ENCODE measurements around the gene EMC9.

The EMC9 gene

GRCh38 chr14:24185026-24185425, 43.6 kb upstream of the EMC9 start:
- Histone ChIP-seq H3K79me2 (no peaks in the 10 kb centered on the region), H3K36me3 (ENCODE audit: control insufficient read depth, insufficient read depth, low read length) (no peaks in the 10 kb centered on the region), H3K4me2 (ENCODE audit: low read length) (no peak overlapping the region), H2AFZ (no peak overlapping the region), H3K27me3 (ENCODE audit: control insufficient read depth, insufficient read depth, low read length) (no peaks in the 10 kb centered on the region), H3K9me3 (ENCODE audit: control insufficient read depth, low read length) (no peaks in the 10 kb centered on the region), H3K4me3 (ENCODE audit: low read depth, low read length) (no peak overlapping the region), H3K4me1 (peaks cover 11% of the 10 kb centered on the region), H3K27ac (no peak overlapping the region), H3K9ac (no peak overlapping the region)
- no peak for TF ChIP-seq CTCF (IDR thresholded peaks at IDR 0.05)

- Histone ChIP-seq H3K9ac (no peak overlapping the region), H3K79me2 (no peaks in the 10 kb centered on the region), H3K27me3 (ENCODE audit: control insufficient read depth, insufficient read depth, low read length) (no peaks in the 10 kb centered on the region), H3K4me1 (peaks cover 11% of the 10 kb centered on the region), H3K4me3 (ENCODE audit: low read depth, low read length) (no peak overlapping the region), H2AFZ (no peak overlapping the region), H3K4me2 (ENCODE audit: low read length) (no peak overlapping the region), H3K27ac (no peak overlapping the region), H3K36me3 (ENCODE audit: control insufficient read depth, insufficient read depth, low read length) (no peaks in the 10 kb centered on the region), H3K9me3 (ENCODE audit: control insufficient read depth, low read length) (no peaks in the 10 kb centered on the region)
- TF ChIP-seq CTCF (IDR thresholded peaks at IDR 0.05) = no peak
Measured at GRCh38 chr14:24184104-24184970, 42.9 kb upstream of the EMC9 start.

- Histone ChIP-seq H3K4me1 (peaks cover 7% of the 10 kb centered on the region), H3K27ac (no peak overlapping the region), H3K9me3 (ENCODE audit: control insufficient read depth, low read length) (no peaks in the 10 kb centered on the region), H3K4me3 (ENCODE audit: low read depth, low read length) (no peak overlapping the region), H3K27me3 (ENCODE audit: control insufficient read depth, insufficient read depth, low read length) (no peaks in the 10 kb centered on the region), H3K9ac (no peak overlapping the region), H3K36me3 (ENCODE audit: control insufficient read depth, insufficient read depth, low read length) (no peaks in the 10 kb centered on the region), H2AFZ (no peak overlapping the region), H3K4me2 (ENCODE audit: low read length) (no peak overlapping the region), H3K79me2 (no peaks in the 10 kb centered on the region)
- TF ChIP-seq CTCF (IDR thresholded peaks at IDR 0.05) = no peak
Measured at GRCh38 chr14:24183014-24183481, 41.7 kb upstream of the EMC9 start.

- Histone ChIP-seq H3K4me1 (peaks cover under 1% of the 10 kb centered on the region), H3K9ac (no peak overlapping the region), H3K4me3 (ENCODE audit: low read depth, low read length) (no peak overlapping the region), H3K9me3 (ENCODE audit: control insufficient read depth, low read length) (no peaks in the 10 kb centered on the region), H3K79me2 (no peaks in the 10 kb centered on the region), H3K27ac (no peak overlapping the region), H3K27me3 (ENCODE audit: control insufficient read depth, insufficient read depth, low read length) (no peaks in the 10 kb centered on the region), H3K4me2 (ENCODE audit: low read length) (no peak overlapping the region), H3K36me3 (ENCODE audit: control insufficient read depth, insufficient read depth, low read length) (no peaks in the 10 kb centered on the region), H2AFZ (no peak overlapping the region)
- TF ChIP-seq CTCF (IDR thresholded peaks at IDR 0.05) = no peak
Measured at GRCh38 chr14:24182110-24182882, 40.9 kb upstream of the EMC9 start.
